HG03521 (cell line): ENCODE data around the gene ARL3.
"Not testable (repeated sequence)": the region's sequence is repeated elsewhere in the genome, so short reads cannot be mapped to it uniquely, and the experiment has no call there.

Experiments used
- ATAC-seq: cut with Tn5 transposase; IDR thresholded peaks from one replicate; pipeline ENCODE4 v1.9.1; 2021; ENCODE audit warnings: mild to moderate bottlenecking, moderate library complexity; ENCODE audit not compliant: unreplicated experiment

The ARL3 gene

GRCh38 chr10:102738692-102739121 is 24.5 kb upstream of the ARL3 start:
- no peak for ATAC-seq

GRCh38 chr10:102735065-102735562 is 20.9 kb upstream of the ARL3 start:
- ATAC-seq, result no peak

- no peak for ATAC-seq
Measured at GRCh38 chr10:102732661-102733060, 18.5 kb upstream of the ARL3 start.

- ATAC-seq, result no peak
Measured at GRCh38 chr10:102731222-102731800, 17.1 kb upstream of the ARL3 start.

GRCh38 chr10:102729029-102730026 is 15.1 kb upstream of the ARL3 start:
- no peak for ATAC-seq

- no peak for ATAC-seq
Measured at GRCh38 chr10:102727037-102727818, 13.0 kb upstream of the ARL3 start.

- ATAC-seq, result no peak
Measured at GRCh38 chr10:102726274-102726673, 12.1 kb upstream of the ARL3 start.

GRCh38 chr10:102723989-102724388 is 9.8 kb upstream of the ARL3 start:
- ATAC-seq, result no peak

- no peak for ATAC-seq
Measured at GRCh38 chr10:102721954-102722353, 7.8 kb upstream of the ARL3 start.

GRCh38 chr10:102720775-102721301 is 6.6 kb upstream of the ARL3 start:
- ATAC-seq, result no peak

GRCh38 chr10:102720337-102720736 is 6.1 kb upstream of the ARL3 start:
- ATAC-seq, result no peak

- no peak for ATAC-seq
Measured at GRCh38 chr10:102718220-102718619, 4.0 kb upstream of the ARL3 start.

GRCh38 chr10:102716900-102717565 is 2.8 kb upstream of the ARL3 start:
- ATAC-seq, result not testable (repeated sequence)

- no peak for ATAC-seq
Measured at GRCh38 chr10:102715880-102716279, 1.7 kb upstream of the ARL3 start.

GRCh38 chr10:102714621-102715455 is 641 bp upstream of the ARL3 start, which contains the start of gene SFXN2:
Gene SFXN2 (plus strand): TSS chr10:102714636. CDS start chr10:102726637, 12,001 bp downstream.
- peak; percentile 18 for ATAC-seq

GRCh38 chr10:102713539-102713813 is 721 bp downstream of the ARL3 start:
- peak; percentile 29 for ATAC-seq

GRCh38 chr10:102712843-102713538 is 1.2 kb downstream of the ARL3 start:
- ATAC-seq, result no peak

GRCh38 chr10:102712089-102712488 is 2.1 kb downstream of the ARL3 start:
- no peak for ATAC-seq

GRCh38 chr10:102710609-102711008 is 3.6 kb downstream of the ARL3 start:
- ATAC-seq, result no peak
